HG03457 (cell line): ENCODE data around the gene TRIM22.
A peak's percentile ranks its signal among the peaks of the same experiment; 100 is the strongest.
"Not testable (repeated sequence)": the region's sequence is repeated elsewhere in the genome, so short reads cannot be mapped to it uniquely, and the experiment has no call there.

Source experiments
- ATAC-seq: cut with Tn5 transposase; IDR thresholded peaks from one replicate; pipeline ENCODE4 v1.9.1; 2021; ENCODE audit warnings: moderate number of reproducible peaks; ENCODE audit not compliant: unreplicated experiment

The TRIM22 gene

GRCh38 chr11:5689551-5689983, at the start of gene TRIM22:
TSS of gene TRIM22 (plus strand) at chr11:5689790. CDS start at chr11:5696233, 6,443 bp downstream.
- ATAC-seq, result peak; percentile 70

GRCh38 chr11:5639953-5640352, 49.6 kb upstream of the TRIM22 start:
- no peak for ATAC-seq

GRCh38 chr11:5643585-5643984, 46.0 kb upstream of the TRIM22 start:
- no peak for ATAC-seq

GRCh38 chr11:5646139-5646538, 43.5 kb upstream of the TRIM22 start:
- ATAC-seq, result no peak

- no peak for ATAC-seq
Measured at GRCh38 chr11:5655474-5655873, 34.1 kb upstream of the TRIM22 start.

- not testable (repeated sequence) for ATAC-seq
Measured at GRCh38 chr11:5656956-5657355, 32.6 kb upstream of the TRIM22 start.

GRCh38 chr11:5658318-5658717, 31.3 kb upstream of the TRIM22 start:
- ATAC-seq, result no peak

- no peak for ATAC-seq
Measured at GRCh38 chr11:5663511-5663910, 26.1 kb upstream of the TRIM22 start.

- ATAC-seq, result no peak
Measured at GRCh38 chr11:5665051-5665570, 24.5 kb upstream of the TRIM22 start.

GRCh38 chr11:5665746-5666401, 23.7 kb upstream of the TRIM22 start:
- ATAC-seq, result no peak

GRCh38 chr11:5666402-5666793, 23.2 kb upstream of the TRIM22 start:
- no peak for ATAC-seq

GRCh38 chr11:5671831-5672230, 17.8 kb upstream of the TRIM22 start:
- ATAC-seq, result no peak

GRCh38 chr11:5674391-5674790, 15.2 kb upstream of the TRIM22 start:
- no peak for ATAC-seq

- no peak for ATAC-seq
Measured at GRCh38 chr11:5679811-5680210, 9.8 kb upstream of the TRIM22 start.

GRCh38 chr11:5682890-5683441, 6.6 kb upstream of the TRIM22 start:
- not testable (repeated sequence) for ATAC-seq

GRCh38 chr11:5683620-5684019, 6.0 kb upstream of the TRIM22 start:
- ATAC-seq, result not testable (repeated sequence)

- peak; percentile 15 for ATAC-seq
Measured at GRCh38 chr11:5684036-5684645, 5.4 kb upstream of the TRIM22 start.

- ATAC-seq, result peak; percentile 66
Measured at GRCh38 chr11:5684646-5685362, 4.8 kb upstream of the TRIM22 start, which contains the start of gene TRIM5. TSS of gene TRIM5 (minus strand) at chr11:5685074. CDS start at chr11:5680177, 4,897 bp downstream.

GRCh38 chr11:5686426-5686825, 3.2 kb upstream of the TRIM22 start:
- no peak for ATAC-seq

GRCh38 chr11:5688482-5688881, 1.1 kb upstream of the TRIM22 start:
- no peak for ATAC-seq

- ATAC-seq, result no peak
Measured at GRCh38 chr11:5690216-5690615, 626 bp downstream of the TRIM22 start.
